Panc1 (cell line): ENCODE results near the gene HLA-DRA. TPM values are rescaled to one million over a fixed set of nuclear protein-coding genes. Genes with fewer than 3 reads are reported as not detected.

Source experiments
- ATAC-seq: fragments of 200-7000 bp; cut with Tn5 transposase; 2 replicates; pipeline ENCODE4 v1.9.1; 2020; ENCODE audit warnings: mild to moderate bottlenecking, moderate library complexity
- BruUV-seq: library from RNA; stranded (reverse); fragments of 400-500 nt; replicated peaks from 2 replicates; lab custom pipeline; 2021; lab: Mats Ljungman, UMichigan
- CTCF ChIA-PET: fragments of 300-600 bp; sonication (Branson Sonifier 250); formaldehyde crosslinking; loops from one replicate; lab custom pipeline; 2022; ENCODE audit warnings: antibody characterized with exemption; lab: Charles Lee
- POLR2A ChIA-PET: fragments of 300-600 bp; sonication (Branson Sonifier 250); formaldehyde crosslinking; loops from one replicate; lab custom pipeline; 2022; ENCODE audit warnings: antibody characterized with exemption; lab: Charles Lee
- DNase-seq: peaks from one replicate; pipeline ENCODE4 v3.0.0-alpha.2; 2010; ENCODE audit warnings: low read depth, low spot score
- H3K27ac ChIP-seq: 2 replicates; pipeline ENCODE4 v1.5.1; 2011; ENCODE audit warnings: mild to moderate bottlenecking, low read length, inconsistent platforms
- H3K27me3 ChIP-seq: fragments of 200-500 bp; sonication (Bioruptor generic); 2 replicates; pipeline ENCODE4 v1.6.0; 2014; ENCODE audit warnings: low read length, inconsistent platforms; ENCODE audit not compliant: control insufficient read depth, insufficient read depth
- H3K36me3 ChIP-seq: fragments of 200-500 bp; sonication (Bioruptor generic); 2 replicates; pipeline ENCODE4 v1.5.1; 2014; ENCODE audit warnings: inconsistent platforms, mild to moderate bottlenecking, low read length, moderate library complexity; ENCODE audit not compliant: control insufficient read depth, insufficient read depth
- H3K4me1 ChIP-seq: 2 replicates; pipeline ENCODE4 v1.5.1; 2011; ENCODE audit warnings: inconsistent platforms, mild to moderate bottlenecking, low read length, moderate library complexity; ENCODE audit not compliant: control insufficient read depth, insufficient read depth
- H3K4me3 ChIP-seq, 2 experiments: 2 replicates each; pipeline ENCODE4 v1.5.1; 2011 to 2012; ENCODE audit warnings: low read depth in 2 of 2, low read length in 2 of 2, mild to moderate bottlenecking in 2 of 2, inconsistent platforms in 1 of 2, moderate library complexity in 1 of 2
- H3K9me3 ChIP-seq: fragments of 200-500 bp; sonication (Bioruptor generic); 2 replicates; pipeline ENCODE4 v1.5.1; 2014; ENCODE audit warnings: low read depth, mild to moderate bottlenecking, inconsistent platforms, low read length, moderate library complexity; ENCODE audit not compliant: control insufficient read depth, insufficient read depth
- POLR2AphosphoS5 ChIP-seq: IDR thresholded peaks from 2 replicates; pipeline ENCODE4 v1.6.1; 2012; ENCODE audit warnings: mild to moderate bottlenecking, low read depth, low read length, moderate library complexity
- SIN3A ChIP-seq: IDR thresholded peaks from 2 replicates; pipeline ENCODE4 v1.6.1; 2012; ENCODE audit warnings: low read depth, mild to moderate bottlenecking, low read length, moderate library complexity, borderline replicate concordance; ENCODE audit not compliant: insufficient read depth
- TCF7L2 ChIP-seq: IDR thresholded peaks from 2 replicates; pipeline ENCODE4 v1.6.1; 2011; ENCODE audit warnings: mild to moderate bottlenecking, low read depth, low read length, inconsistent platforms
- in situ Hi-C: cut with HindIII; loops from 2 replicates; pipeline ENCODE4 v1.10.0; 2016; ENCODE audit warnings: low sequenced_read_pairs, low pct_unique_long_range_greater_than_20kb
- intact Hi-C: fragments of 100-400 bp; cut with micrococcal nuclease; formaldehyde crosslinking; loops from one replicate; pipeline ENCODE4 v1.10.0; 2022; ENCODE audit not compliant: unreplicated experiment
- total RNA-seq: library from RNA; stranded (reverse); gene quantifications from one replicate; pipeline ENCODE4 v1.2.1, GENCODE V29; 2021; ENCODE audit not compliant: unreplicated experiment
- TF ChIP-seq, protein P1 (sequence below): fragments of 450-650 bp; IDR thresholded peaks from 2 replicates; pipeline ENCODE4 v1.5.1; 2017; ENCODE audit warnings: mild to moderate bottlenecking
- TF ChIP-seq, protein P2 (sequence below), 2 experiments: IDR thresholded peaks; 2 replicates each; pipeline ENCODE4 v1.6.1; 2011 to 2012; ENCODE audit warnings: low read depth in 2 of 2, control low read depth in 1 of 2, low read length in 1 of 2, mild to moderate bottlenecking in 1 of 2, moderate library complexity in 1 of 2; ENCODE audit not compliant: insufficient read depth in 1 of 2

Gene HLA-DRA
- total RNA-seq, 1 experiment from 2014 or later: 1.7 TPM

DNA sequence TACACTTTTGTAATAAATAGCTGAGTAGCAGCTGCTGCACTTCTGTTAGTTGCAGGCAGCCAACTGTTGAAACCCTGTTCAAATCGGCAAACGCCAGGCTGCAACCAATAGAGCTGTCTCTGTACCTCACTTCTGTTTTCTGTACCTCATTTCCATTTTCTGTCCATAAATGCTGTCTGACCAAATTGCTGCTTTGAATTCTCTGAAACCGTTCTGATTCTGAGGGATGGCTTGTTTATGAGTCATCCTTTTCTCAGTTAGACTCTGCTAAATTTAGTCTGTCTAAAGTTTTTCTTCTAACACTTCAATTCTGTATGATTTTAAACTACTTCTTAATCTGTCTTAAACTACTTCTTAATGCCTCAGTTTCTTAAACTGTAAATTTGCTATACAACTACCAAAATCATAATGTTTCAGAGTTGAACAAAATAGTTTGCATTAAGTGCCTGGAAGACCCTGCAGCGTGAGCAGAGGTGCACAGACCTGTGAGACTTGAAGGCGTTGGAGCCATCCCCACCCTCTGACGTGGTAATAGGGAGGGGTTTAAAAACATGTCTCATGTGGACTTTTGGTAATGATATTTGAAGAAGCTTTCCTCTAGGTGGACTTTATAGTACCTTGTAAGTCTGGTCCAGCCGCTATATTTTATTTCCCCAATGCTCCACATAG is 42.3 kb upstream of the HLA-DRA start:
- intact Hi-C loops: no loop called here
- no peak overlapping the region for H3K27ac ChIP-seq
- DNase-seq (no peak), ATAC-seq (no peak)
- H3K4me1 ChIP-seq: peaks cover 4% of the 10 kb centered on the region; the same call in 1 of the 2 replicates
- in situ Hi-C loops: no loop called here
- no peaks in the 10 kb centered on the region for H3K9me3 ChIP-seq
- no peak overlapping the region for H3K4me3 ChIP-seq
- POLR2A ChIA-PET: no interaction called here
- no peaks in the 10 kb centered on the region for H3K36me3 ChIP-seq
- TF ChIP-seq, protein P1, sequence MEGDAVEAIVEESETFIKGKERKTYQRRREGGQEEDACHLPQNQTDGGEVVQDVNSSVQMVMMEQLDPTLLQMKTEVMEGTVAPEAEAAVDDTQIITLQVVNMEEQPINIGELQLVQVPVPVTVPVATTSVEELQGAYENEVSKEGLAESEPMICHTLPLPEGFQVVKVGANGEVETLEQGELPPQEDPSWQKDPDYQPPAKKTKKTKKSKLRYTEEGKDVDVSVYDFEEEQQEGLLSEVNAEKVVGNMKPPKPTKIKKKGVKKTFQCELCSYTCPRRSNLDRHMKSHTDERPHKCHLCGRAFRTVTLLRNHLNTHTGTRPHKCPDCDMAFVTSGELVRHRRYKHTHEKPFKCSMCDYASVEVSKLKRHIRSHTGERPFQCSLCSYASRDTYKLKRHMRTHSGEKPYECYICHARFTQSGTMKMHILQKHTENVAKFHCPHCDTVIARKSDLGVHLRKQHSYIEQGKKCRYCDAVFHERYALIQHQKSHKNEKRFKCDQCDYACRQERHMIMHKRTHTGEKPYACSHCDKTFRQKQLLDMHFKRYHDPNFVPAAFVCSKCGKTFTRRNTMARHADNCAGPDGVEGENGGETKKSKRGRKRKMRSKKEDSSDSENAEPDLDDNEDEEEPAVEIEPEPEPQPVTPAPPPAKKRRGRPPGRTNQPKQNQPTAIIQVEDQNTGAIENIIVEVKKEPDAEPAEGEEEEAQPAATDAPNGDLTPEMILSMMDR: no peak
- TF ChIP-seq SIN3A (no peak), POLR2AphosphoS5 (no peak), TCF7L2 (no peak)
- TF ChIP-seq, protein P2, sequence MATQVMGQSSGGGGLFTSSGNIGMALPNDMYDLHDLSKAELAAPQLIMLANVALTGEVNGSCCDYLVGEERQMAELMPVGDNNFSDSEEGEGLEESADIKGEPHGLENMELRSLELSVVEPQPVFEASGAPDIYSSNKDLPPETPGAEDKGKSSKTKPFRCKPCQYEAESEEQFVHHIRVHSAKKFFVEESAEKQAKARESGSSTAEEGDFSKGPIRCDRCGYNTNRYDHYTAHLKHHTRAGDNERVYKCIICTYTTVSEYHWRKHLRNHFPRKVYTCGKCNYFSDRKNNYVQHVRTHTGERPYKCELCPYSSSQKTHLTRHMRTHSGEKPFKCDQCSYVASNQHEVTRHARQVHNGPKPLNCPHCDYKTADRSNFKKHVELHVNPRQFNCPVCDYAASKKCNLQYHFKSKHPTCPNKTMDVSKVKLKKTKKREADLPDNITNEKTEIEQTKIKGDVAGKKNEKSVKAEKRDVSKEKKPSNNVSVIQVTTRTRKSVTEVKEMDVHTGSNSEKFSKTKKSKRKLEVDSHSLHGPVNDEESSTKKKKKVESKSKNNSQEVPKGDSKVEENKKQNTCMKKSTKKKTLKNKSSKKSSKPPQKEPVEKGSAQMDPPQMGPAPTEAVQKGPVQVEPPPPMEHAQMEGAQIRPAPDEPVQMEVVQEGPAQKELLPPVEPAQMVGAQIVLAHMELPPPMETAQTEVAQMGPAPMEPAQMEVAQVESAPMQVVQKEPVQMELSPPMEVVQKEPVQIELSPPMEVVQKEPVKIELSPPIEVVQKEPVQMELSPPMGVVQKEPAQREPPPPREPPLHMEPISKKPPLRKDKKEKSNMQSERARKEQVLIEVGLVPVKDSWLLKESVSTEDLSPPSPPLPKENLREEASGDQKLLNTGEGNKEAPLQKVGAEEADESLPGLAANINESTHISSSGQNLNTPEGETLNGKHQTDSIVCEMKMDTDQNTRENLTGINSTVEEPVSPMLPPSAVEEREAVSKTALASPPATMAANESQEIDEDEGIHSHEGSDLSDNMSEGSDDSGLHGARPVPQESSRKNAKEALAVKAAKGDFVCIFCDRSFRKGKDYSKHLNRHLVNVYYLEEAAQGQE (IDR thresholded peaks at IDR 0.05; ENCODE audit: insufficient read depth in 1 of 2, low read depth in 2 of 2, low read length in 1 of 2): no peak
- peaks cover 2% of the 10 kb centered on the region; the same call in 1 of the 2 replicates for H3K27me3 ChIP-seq
- no TSS peak for BruUV-seq
- CTCF ChIA-PET: no interaction called here

DNA sequence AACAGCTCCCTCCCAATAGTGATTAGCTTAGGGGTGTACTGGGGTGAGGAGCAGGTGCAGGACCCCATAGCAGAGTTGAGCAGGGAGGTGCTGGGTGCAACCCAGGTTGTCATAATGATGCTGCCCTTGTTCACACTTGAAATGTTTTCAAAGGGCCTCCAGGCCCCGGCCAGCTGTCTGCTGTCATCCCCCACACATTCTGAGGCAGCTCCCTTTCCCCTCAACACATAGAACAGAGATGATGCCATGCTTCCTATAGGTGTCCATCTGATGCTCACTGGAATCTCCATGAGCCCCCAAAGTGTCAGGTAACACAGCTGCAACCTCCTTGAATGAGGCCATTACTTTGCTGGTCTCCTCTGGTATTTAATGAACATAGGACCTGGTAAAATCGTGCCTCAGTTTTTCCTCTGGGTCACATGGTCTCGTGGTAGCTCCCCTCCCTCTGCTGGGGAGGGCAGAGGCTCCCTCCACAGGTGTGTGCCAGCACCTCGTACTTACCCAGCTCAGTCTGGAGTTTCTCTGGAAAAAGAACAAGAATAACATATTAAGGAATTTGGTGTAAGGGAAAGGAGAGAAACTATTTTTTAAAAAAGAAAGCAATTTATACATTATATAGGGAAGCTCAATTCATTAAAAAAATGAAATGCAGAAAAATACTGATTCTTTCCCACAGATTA is 38.3 kb upstream of the HLA-DRA start:
- in situ Hi-C loops: no loop called here
- ChIA-PET CTCF (no interaction called here), POLR2A (no interaction called here)
- Histone ChIP-seq H3K4me3 (no peak overlapping the region), H3K36me3 (no peaks in the 10 kb centered on the region), H3K4me1 (peaks cover 4% of the 10 kb centered on the region; the same call in 1 of the 2 replicates), H3K27ac (no peak overlapping the region), H3K9me3 (no peaks in the 10 kb centered on the region), H3K27me3 (peaks cover 25% of the 10 kb centered on the region)
- ATAC-seq: no peak
- BruUV-seq: no TSS peak
- TF ChIP-seq, protein P1: no peak
- TF ChIP-seq POLR2AphosphoS5 (no peak), SIN3A (no peak), TCF7L2 (no peak)
- TF ChIP-seq, protein P2 (IDR thresholded peaks at IDR 0.05; ENCODE audit: insufficient read depth in 1 of 2, low read depth in 2 of 2, low read length in 1 of 2): no peak
- DNase-seq: no peak
- intact Hi-C loops: no loop called here
